Astrocyte (in vitro differentiated cells and primary cell): ENCODE results near the gene EIF3F.

Experiments used
- EZH2 ChIP-seq: IDR thresholded peaks from 2 replicates; pipeline ENCODE4 v1.6.1; 2012; ENCODE audit warnings: mild to moderate bottlenecking, low read length, inconsistent platforms; ENCODE audit not compliant: insufficient read depth
- TF ChIP-seq, protein P1 (sequence below): IDR thresholded peaks from 2 replicates; pipeline ENCODE4 v1.5.1; 2011; ENCODE audit warnings: low read depth, mild to moderate bottlenecking, inconsistent platforms, low read length, moderate library complexity; ENCODE audit not compliant: insufficient read depth

DNA sequence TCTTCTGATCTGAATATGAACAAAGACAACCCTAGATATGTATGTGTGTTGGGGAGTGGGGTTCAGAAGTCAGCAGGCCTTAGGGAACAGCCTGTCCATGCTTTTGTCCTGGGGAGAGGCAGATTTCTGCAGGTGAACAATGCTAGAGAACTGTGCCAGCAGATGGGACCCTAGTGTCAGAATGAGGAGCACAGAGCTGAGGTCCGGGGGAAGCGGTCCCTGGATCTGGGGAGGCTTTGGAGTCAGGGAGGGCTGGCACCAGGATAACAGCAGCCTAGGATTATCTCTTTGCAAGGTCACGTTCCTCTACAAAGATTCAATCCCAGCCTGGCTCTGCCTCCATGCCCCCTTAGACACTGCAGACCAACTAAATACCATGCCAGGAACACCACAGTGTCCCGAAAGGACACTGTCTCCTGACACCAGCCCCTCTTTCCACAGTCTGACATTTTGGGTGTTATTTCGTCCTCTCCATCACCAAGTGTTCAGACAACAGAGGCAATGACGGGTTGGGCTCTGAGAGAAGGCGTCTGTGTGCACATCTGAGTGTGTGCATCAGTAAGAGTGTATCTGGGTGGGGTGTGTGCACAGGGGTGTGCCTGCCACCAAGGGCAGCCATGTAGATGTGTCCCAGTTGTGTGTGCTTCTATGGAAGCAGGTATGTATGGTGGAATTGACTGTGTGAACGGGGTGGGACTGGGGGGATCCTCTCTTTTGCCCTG is 43.5 kb downstream of the EIF3F start:
- TF ChIP-seq, protein P1, sequence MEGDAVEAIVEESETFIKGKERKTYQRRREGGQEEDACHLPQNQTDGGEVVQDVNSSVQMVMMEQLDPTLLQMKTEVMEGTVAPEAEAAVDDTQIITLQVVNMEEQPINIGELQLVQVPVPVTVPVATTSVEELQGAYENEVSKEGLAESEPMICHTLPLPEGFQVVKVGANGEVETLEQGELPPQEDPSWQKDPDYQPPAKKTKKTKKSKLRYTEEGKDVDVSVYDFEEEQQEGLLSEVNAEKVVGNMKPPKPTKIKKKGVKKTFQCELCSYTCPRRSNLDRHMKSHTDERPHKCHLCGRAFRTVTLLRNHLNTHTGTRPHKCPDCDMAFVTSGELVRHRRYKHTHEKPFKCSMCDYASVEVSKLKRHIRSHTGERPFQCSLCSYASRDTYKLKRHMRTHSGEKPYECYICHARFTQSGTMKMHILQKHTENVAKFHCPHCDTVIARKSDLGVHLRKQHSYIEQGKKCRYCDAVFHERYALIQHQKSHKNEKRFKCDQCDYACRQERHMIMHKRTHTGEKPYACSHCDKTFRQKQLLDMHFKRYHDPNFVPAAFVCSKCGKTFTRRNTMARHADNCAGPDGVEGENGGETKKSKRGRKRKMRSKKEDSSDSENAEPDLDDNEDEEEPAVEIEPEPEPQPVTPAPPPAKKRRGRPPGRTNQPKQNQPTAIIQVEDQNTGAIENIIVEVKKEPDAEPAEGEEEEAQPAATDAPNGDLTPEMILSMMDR = no peak
- no peak for TF ChIP-seq EZH2
